ENCODE measurements around the gene PRDM2. TPM values are rescaled to one million over a fixed set of nuclear protein-coding genes. Genes with fewer than 3 reads are reported as not detected.

The PRDM2 gene
- total and polyA plus RNA-seq, 7 donors = 6.7 to 53.2 (median 34.6) TPM

DNA sequence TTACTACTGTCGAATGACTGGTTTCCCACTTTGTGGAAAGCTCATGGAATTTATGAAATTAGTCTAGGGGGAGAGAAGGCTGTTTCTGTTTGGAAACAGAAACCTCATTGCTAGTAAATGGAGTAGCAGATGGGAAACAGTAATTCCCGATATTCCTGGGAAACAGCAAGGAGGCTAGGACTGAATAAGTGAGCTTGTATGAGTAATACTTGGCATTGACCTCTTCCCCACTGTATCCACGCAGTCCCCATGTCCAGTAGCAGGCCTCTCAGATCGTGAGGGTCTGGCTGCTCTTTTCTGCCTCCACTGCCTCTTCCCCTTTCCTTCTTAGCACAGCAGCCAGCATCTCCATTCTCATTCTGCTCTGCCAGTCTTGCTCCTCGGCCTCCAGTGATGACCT is 75.5 kb downstream of the PRDM2 start:
- WGBS, 2 donors = 81 to 91% methylated on average over 5 of the region's 5 CpGs
- H3K4me1 ChIP-seq = peaks cover 0 to 57% (median 28%) of the 10 kb centered on the region in 4 donors
- no peaks in the 10 kb centered on the region for H3K9me3 ChIP-seq
- peak overlapping the region in 2 of 4 donors; percentile 32 to 50 for H3K27ac ChIP-seq
- peaks cover 5 to 56% (median 17%) of the 10 kb centered on the region in 4 donors for H3K36me3 ChIP-seq
- no peak for DNase-seq
- no peak for TF ChIP-seq POLR2AphosphoS5 (IDR thresholded peaks at IDR 0.05)
- TF ChIP-seq, protein P1, sequence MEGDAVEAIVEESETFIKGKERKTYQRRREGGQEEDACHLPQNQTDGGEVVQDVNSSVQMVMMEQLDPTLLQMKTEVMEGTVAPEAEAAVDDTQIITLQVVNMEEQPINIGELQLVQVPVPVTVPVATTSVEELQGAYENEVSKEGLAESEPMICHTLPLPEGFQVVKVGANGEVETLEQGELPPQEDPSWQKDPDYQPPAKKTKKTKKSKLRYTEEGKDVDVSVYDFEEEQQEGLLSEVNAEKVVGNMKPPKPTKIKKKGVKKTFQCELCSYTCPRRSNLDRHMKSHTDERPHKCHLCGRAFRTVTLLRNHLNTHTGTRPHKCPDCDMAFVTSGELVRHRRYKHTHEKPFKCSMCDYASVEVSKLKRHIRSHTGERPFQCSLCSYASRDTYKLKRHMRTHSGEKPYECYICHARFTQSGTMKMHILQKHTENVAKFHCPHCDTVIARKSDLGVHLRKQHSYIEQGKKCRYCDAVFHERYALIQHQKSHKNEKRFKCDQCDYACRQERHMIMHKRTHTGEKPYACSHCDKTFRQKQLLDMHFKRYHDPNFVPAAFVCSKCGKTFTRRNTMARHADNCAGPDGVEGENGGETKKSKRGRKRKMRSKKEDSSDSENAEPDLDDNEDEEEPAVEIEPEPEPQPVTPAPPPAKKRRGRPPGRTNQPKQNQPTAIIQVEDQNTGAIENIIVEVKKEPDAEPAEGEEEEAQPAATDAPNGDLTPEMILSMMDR (IDR thresholded peaks at IDR 0.05) = no peak
- no peak for TF ChIP-seq POLR2A (IDR thresholded peaks at IDR 0.05)
- TF ChIP-seq EP300 (IDR thresholded peaks at IDR 0.05) = no peak
- no peak overlapping the region for H3K4me3 ChIP-seq
- H3K27me3 ChIP-seq = no peaks in the 10 kb centered on the region
- intact Hi-C loops (cut with DNase I) = no loop called here

DNA sequence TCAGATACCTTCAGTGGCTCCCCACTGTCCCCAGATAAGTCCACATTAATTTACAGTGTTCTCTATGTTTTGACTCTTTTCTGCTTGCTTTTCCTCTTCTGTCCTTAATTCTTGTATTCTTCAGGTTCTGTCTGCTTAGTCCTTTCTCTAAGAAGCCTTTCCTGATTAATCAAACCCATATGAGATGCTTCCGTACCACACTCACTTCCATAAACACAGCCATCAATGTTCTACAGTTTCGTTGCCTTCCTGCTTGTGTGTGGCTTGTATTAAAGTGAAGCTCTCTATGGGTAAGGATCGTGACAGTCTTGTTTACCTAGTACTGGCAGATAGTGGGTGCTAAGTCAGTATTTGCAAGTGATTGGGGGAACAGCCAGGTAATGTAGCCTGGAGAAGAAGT is 75.9 kb downstream of the PRDM2 start:
- Histone ChIP-seq H3K4me3 (no peak overlapping the region), H3K27ac (peak overlapping the region in 2 of 4 donors; percentile 32 to 50), H3K27me3 (no peaks in the 10 kb centered on the region), H3K4me1 (peaks cover 0 to 58% (median 28%) of the 10 kb centered on the region in 4 donors), H3K9me3 (no peaks in the 10 kb centered on the region), H3K36me3 (peaks cover 5 to 61% (median 19%) of the 10 kb centered on the region in 4 donors)
- WGBS, 2 donors = 90 to 93% methylated on average over 3 of the region's 3 CpGs
- DNase-seq = no peak
- intact Hi-C loops (cut with DNase I) = no loop called here
- TF ChIP-seq, protein P1 (IDR thresholded peaks at IDR 0.05) = no peak
- TF ChIP-seq POLR2AphosphoS5 (IDR thresholded peaks at IDR 0.05) (no peak), EP300 (IDR thresholded peaks at IDR 0.05) (no peak), POLR2A (IDR thresholded peaks at IDR 0.05) (no peak)

DNA sequence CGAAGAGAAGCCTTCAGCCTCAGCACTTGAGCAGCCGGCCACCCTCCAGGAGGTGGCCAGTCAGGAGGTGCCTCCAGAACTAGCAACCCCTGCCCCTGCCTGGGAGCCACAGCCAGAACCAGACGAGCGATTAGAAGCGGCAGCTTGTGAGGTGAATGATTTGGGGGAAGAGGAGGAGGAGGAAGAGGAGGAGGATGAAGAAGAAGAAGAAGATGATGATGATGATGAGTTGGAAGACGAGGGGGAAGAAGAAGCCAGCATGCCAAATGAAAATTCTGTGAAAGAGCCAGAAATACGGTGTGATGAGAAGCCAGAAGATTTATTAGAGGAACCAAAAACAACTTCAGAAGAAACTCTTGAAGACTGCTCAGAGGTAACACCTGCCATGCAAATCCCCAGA is 78.4 kb downstream of the PRDM2 start:
- intact Hi-C loops (cut with DNase I) = no loop called here
- Histone ChIP-seq H3K36me3 (peaks cover 5 to 70% (median 19%) of the 10 kb centered on the region in 4 donors), H3K27me3 (no peaks in the 10 kb centered on the region), H3K4me1 (peaks cover 0 to 70% (median 34%) of the 10 kb centered on the region in 4 donors), H3K4me3 (no peak overlapping the region), H3K27ac (no peak overlapping the region), H3K9me3 (no peaks in the 10 kb centered on the region)
- WGBS, 2 donors = 96% methylated on average over 7 of the region's 7 CpGs
- TF ChIP-seq EP300 (IDR thresholded peaks at IDR 0.05) = no peak
- TF ChIP-seq, protein P1 (IDR thresholded peaks at IDR 0.05) = no peak
- TF ChIP-seq POLR2A (IDR thresholded peaks at IDR 0.05) = no peak
- TF ChIP-seq POLR2AphosphoS5 (IDR thresholded peaks at IDR 0.05) = no peak
- DNase-seq = no peak

DNA sequence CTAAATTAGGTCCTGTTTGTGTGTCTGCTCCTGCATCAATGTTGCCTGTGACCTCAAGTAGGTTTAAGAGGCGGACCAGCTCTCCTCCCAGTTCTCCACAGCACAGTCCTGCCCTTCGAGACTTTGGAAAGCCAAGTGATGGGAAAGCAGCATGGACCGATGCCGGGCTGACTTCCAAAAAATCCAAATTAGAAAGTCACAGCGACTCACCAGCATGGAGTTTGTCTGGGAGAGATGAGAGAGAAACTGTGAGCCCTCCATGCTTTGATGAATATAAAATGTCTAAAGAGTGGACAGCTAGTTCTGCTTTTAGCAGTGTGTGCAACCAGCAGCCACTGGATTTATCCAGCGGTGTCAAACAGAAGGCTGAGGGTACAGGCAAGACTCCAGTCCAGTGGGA is 79.9 kb downstream of the PRDM2 start:
- H3K27ac ChIP-seq = no peak overlapping the region
- intact Hi-C loops (cut with DNase I) = no loop called here
- no peak overlapping the region for H3K4me3 ChIP-seq
- peaks cover 0 to 70% (median 48%) of the 10 kb centered on the region in 4 donors for H3K4me1 ChIP-seq
- H3K36me3 ChIP-seq = peaks cover 5 to 63% (median 19%) of the 10 kb centered on the region in 4 donors
- H3K27me3 ChIP-seq = no peaks in the 10 kb centered on the region
- WGBS, 2 donors = 95 to 96% methylated on average over 6 of the region's 6 CpGs
- no peak for DNase-seq
- TF ChIP-seq POLR2A (IDR thresholded peaks at IDR 0.05) = no peak
- TF ChIP-seq POLR2AphosphoS5 (IDR thresholded peaks at IDR 0.05) = no peak
- TF ChIP-seq, protein P1 (IDR thresholded peaks at IDR 0.05) = no peak
- TF ChIP-seq EP300 (IDR thresholded peaks at IDR 0.05) = no peak
- H3K9me3 ChIP-seq = no peaks in the 10 kb centered on the region

DNA sequence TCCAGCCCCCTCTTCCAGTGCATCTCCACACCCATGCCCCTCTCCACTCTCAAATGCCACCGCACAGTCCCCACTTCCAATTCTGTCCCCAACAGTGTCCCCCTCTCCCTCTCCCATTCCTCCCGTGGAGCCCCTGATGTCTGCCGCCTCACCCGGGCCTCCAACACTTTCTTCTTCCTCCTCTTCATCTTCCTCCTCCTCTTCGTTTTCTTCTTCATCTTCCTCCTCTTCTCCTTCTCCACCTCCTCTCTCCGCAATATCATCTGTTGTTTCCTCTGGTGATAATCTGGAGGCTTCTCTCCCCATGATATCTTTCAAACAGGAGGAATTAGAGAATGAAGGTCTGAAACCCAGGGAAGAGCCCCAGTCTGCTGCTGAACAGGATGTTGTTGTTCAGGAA is 80.8 kb downstream of the PRDM2 start:
- no peak for TF ChIP-seq POLR2AphosphoS5 (IDR thresholded peaks at IDR 0.05)
- TF ChIP-seq POLR2A (IDR thresholded peaks at IDR 0.05) = no peak
- no peak for TF ChIP-seq EP300 (IDR thresholded peaks at IDR 0.05)
- TF ChIP-seq, protein P1 (IDR thresholded peaks at IDR 0.05) = no peak
- 94 to 96% methylated on average over 6 of the region's 6 CpGs for WGBS, 2 donors
- peaks cover 5 to 63% (median 19%) of the 10 kb centered on the region in 4 donors for H3K36me3 ChIP-seq
- peaks cover 0 to 68% (median 46%) of the 10 kb centered on the region in 4 donors for H3K4me1 ChIP-seq
- H3K4me3 ChIP-seq = no peak overlapping the region
- no peaks in the 10 kb centered on the region for H3K9me3 ChIP-seq
- H3K27ac ChIP-seq = no peak overlapping the region
- DNase-seq = no peak
- H3K27me3 ChIP-seq = no peaks in the 10 kb centered on the region
- intact Hi-C loops (cut with DNase I) = no loop called here

Measured in sigmoid colon (tissue), 7 donors.